IMR-90 (cell line): ENCODE data around the gene MFN2. TPM values are rescaled to one million over a fixed set of nuclear protein-coding genes. Genes with fewer than 3 reads are reported as not detected.

Experiments used
- ATAC-seq: fragments of 200-7000 bp; cut with Tn5 transposase; 2 replicates; pipeline ENCODE4 v1.9.1; 2020; ENCODE audit warnings: low read depth, mild to moderate bottlenecking, moderate library complexity
- BruUV-seq: library from RNA; stranded (reverse); fragments of 400-500 nt; replicated peaks from 2 replicates; lab custom pipeline; 2021; lab: Mats Ljungman, UMichigan
- CTCF ChIA-PET: fragments of 300-600 bp; formaldehyde crosslinking; extraction: SDS; loops from one replicate; lab custom pipeline; 2021; ENCODE audit warnings: antibody characterized with exemption; lab: Yijun Ruan, JAX
- POLR2A ChIA-PET: fragments of 300-600 bp; sonication (Branson Sonifier 250); formaldehyde crosslinking; loops from one replicate; lab custom pipeline; 2022; ENCODE audit warnings: antibody characterized with exemption; ENCODE audit not compliant: unreplicated experiment; lab: Charles Lee
- DNase-seq: peaks from one replicate; pipeline ENCODE4 v3.0.0; 2013
- H2AFZ ChIP-seq: replicated peaks from 2 replicates; pipeline ENCODE3; 2013; ENCODE audit warnings: low read length, mild to moderate bottlenecking; ENCODE audit not compliant: poor library complexity
- H2AK5ac ChIP-seq: 2 replicates; pipeline ENCODE4 v1.6.1; 2013; ENCODE audit warnings: low read depth, low read length, inconsistent platforms
- H2AK9ac ChIP-seq: replicated peaks from 2 replicates; pipeline ENCODE3; 2013; ENCODE audit warnings: mild to moderate bottlenecking, low read depth, low read length, moderate library complexity; ENCODE audit not compliant: poor library complexity
- H2BK120ac ChIP-seq: 2 replicates; pipeline ENCODE4 v1.6.1; 2013; ENCODE audit warnings: low read depth, low read length, inconsistent platforms
- H2BK15ac ChIP-seq: 3 replicates; pipeline ENCODE4 v1.6.1; 2013; ENCODE audit warnings: low read depth, low read length, inconsistent platforms
- H2BK20ac ChIP-seq: 2 replicates; pipeline ENCODE4 v1.6.1; 2013; ENCODE audit warnings: low read depth, mild to moderate bottlenecking, inconsistent platforms, low read length, moderate library complexity
- H2BK5ac ChIP-seq: 2 replicates; pipeline ENCODE4 v1.6.1; 2013; ENCODE audit warnings: mild to moderate bottlenecking, low read depth, low read length, inconsistent platforms; ENCODE audit not compliant: poor library complexity, severe bottlenecking
- H3K14ac ChIP-seq: replicated peaks from 2 replicates; pipeline ENCODE4 v1.6.1; 2013; ENCODE audit warnings: low read depth, low read length, inconsistent platforms
- H3K18ac ChIP-seq: 2 replicates; pipeline ENCODE4 v1.6.1; 2013; ENCODE audit warnings: low read depth, low read length, control low read depth
- H3K23ac ChIP-seq: 2 replicates; pipeline ENCODE4 v1.6.1; 2013; ENCODE audit warnings: low read depth, low read length, inconsistent platforms
- H3K27ac ChIP-seq: 2 replicates; pipeline ENCODE4 v1.5.1; 2013; ENCODE audit warnings: mild to moderate bottlenecking, control low read depth, low read length; ENCODE audit not compliant: insufficient read depth
- H3K27me3 ChIP-seq: 2 replicates; pipeline ENCODE4 v1.6.1; 2013; ENCODE audit warnings: low read length; ENCODE audit not compliant: control insufficient read depth, insufficient read depth
- H3K36me3 ChIP-seq: 2 replicates; pipeline ENCODE4 v1.6.1; 2013; ENCODE audit warnings: low read length, mixed read lengths; ENCODE audit not compliant: control insufficient read depth, insufficient read depth
- H3K4ac ChIP-seq: 2 replicates; pipeline ENCODE4 v1.6.1; 2013; ENCODE audit warnings: low read depth, low read length, inconsistent platforms
- H3K4me1 ChIP-seq: 2 replicates; pipeline ENCODE4 v1.6.1; 2013; ENCODE audit warnings: low read length, mixed read lengths; ENCODE audit not compliant: control insufficient read depth, insufficient read depth
- H3K4me2 ChIP-seq: 2 replicates; pipeline ENCODE4 v1.6.1; 2013; ENCODE audit warnings: low read depth, mild to moderate bottlenecking, control low read depth, low read length, moderate library complexity
- H3K4me3 ChIP-seq: 2 replicates; pipeline ENCODE4 v1.5.1; 2013; ENCODE audit warnings: low read depth, mild to moderate bottlenecking, control low read depth, low read length, moderate library complexity; ENCODE audit not compliant: insufficient read depth
- H3K56ac ChIP-seq: 2 replicates; pipeline ENCODE4 v1.6.1; 2013; ENCODE audit warnings: low read length, inconsistent platforms; ENCODE audit not compliant: insufficient read depth; ENCODE audit errors: extremely low read depth
- H3K79me1 ChIP-seq, 2 experiments: 2 replicates each; pipeline ENCODE4 v1.6.1; 2013; ENCODE audit warnings: low read length in 2 of 2, inconsistent platforms in 1 of 2, low read depth in 1 of 2
- H3K9ac ChIP-seq: 2 replicates; pipeline ENCODE4 v1.6.1; 2013; ENCODE audit warnings: low read depth, low read length, control low read depth
- H3K9me1 ChIP-seq: 2 replicates; pipeline ENCODE4 v1.6.1; 2013; ENCODE audit warnings: low read length, inconsistent platforms; ENCODE audit not compliant: insufficient read depth
- H3K9me3 ChIP-seq: 2 replicates; pipeline ENCODE4 v1.6.1; 2013; ENCODE audit warnings: low read length; ENCODE audit not compliant: control insufficient read depth, insufficient read depth
- H4K20me1 ChIP-seq: 2 replicates; pipeline ENCODE4 v1.6.1; 2013; ENCODE audit warnings: low read length, inconsistent platforms; ENCODE audit not compliant: insufficient read depth
- H4K5ac ChIP-seq: 2 replicates; pipeline ENCODE4 v1.6.1; 2013; ENCODE audit warnings: mild to moderate bottlenecking, low read depth, low read length, control low read depth
- H4K8ac ChIP-seq, 2 experiments: 2 replicates each; pipeline ENCODE4 v1.6.1; 2013; ENCODE audit warnings: low read depth in 2 of 2, low read length in 2 of 2, control low read depth in 1 of 2, inconsistent platforms in 1 of 2
- H4K91ac ChIP-seq: 2 replicates; pipeline ENCODE4 v1.6.1; 2013; ENCODE audit warnings: low read depth, low read length, inconsistent platforms; ENCODE audit not compliant: insufficient read depth
- FOS ChIP-seq: fragments of 150-350 bp; IDR thresholded peaks from 2 replicates; pipeline ENCODE4 v1.6.1; 2016; ENCODE audit warnings: low read depth, low read length
- MAFK ChIP-seq: IDR thresholded peaks from 2 replicates; pipeline ENCODE4 v1.6.1; 2012; ENCODE audit warnings: low read depth, low read length, improper control_type of control experiment
- NFE2L2 ChIP-seq: fragments of 150-350 bp; IDR thresholded peaks from 2 replicates; pipeline ENCODE4 v1.6.1; 2016; ENCODE audit warnings: low read depth, mild to moderate bottlenecking, low read length
- POLR2A ChIP-seq: IDR thresholded peaks from 2 replicates; pipeline ENCODE4 v1.6.1; 2012; ENCODE audit warnings: mild to moderate bottlenecking, low read depth, low read length
- RCOR1 ChIP-seq: IDR thresholded peaks from 2 replicates; pipeline ENCODE4 v1.6.1; 2012; ENCODE audit warnings: mild to moderate bottlenecking, low read length, improper control_type of control experiment; ENCODE audit not compliant: insufficient replicate concordance
- RFX5 ChIP-seq: IDR thresholded peaks from 2 replicates; pipeline ENCODE4 v1.8.0; 2012; ENCODE audit warnings: low read depth, mild to moderate bottlenecking, low read length, moderate library complexity
- SMC3 ChIP-seq: fragments of 150-350 bp; IDR thresholded peaks from 2 replicates; pipeline ENCODE4 v1.6.1; 2016; ENCODE audit warnings: low read depth, mild to moderate bottlenecking, antibody characterized with exemption, low read length, moderate library complexity
- WGBS, 2 experiments: methylation state at CpG; one replicate each; pipeline versions ENCODE4 v1.1.5 to v1.1.7; 2013; ENCODE audit warnings: missing lambda C conversion rate in 2 of 2; ENCODE audit not compliant: insufficient read length in 1 of 2; ENCODE audit errors: extremely low coverage in 2 of 2; 5-methylcytosine and 5-hydroxymethylcytosine counted together
- dilution Hi-C: fragments of 300-500 bp; cut with HindIII; formaldehyde crosslinking; loops from one replicate; pipeline ENCODE4 v1.14.3; 2018; ENCODE audit warnings: low sequenced_read_pairs; ENCODE audit not compliant: unreplicated experiment
- in situ Hi-C: fragments of 300-500 bp; cut with MboI; formaldehyde crosslinking; loops from 3 replicates; pipeline ENCODE4 v1.14.3; 2019; ENCODE audit warnings: low sequenced_read_pairs, inconsistent platforms, mixed read lengths
- intact Hi-C: fragments of 100-400 bp; cut with micrococcal nuclease; formaldehyde crosslinking; loops from 2 replicates; pipeline ENCODE4 v1.10.0; 2022
- polyA plus RNA-seq, 3 experiments: library from polyadenylated mRNA; depleted of rRNA; stranded (reverse); fragments of >200 nt; gene quantifications; 2 replicates each; pipeline ENCODE4 v1.2.3, GENCODE V29; 2012; ENCODE audit warnings: low replicate concordance in 1 of 3
- total RNA-seq: library from RNA; depleted of rRNA; stranded (reverse); fragments of >200 nt; gene quantifications from 2 replicates; pipeline ENCODE4 v1.2.3, GENCODE V29; 2012
- TF ChIP-seq, protein P1 (sequence below): fragments of 150-350 bp; IDR thresholded peaks from 2 replicates; pipeline ENCODE4 v1.6.1; 2017; ENCODE audit warnings: mild to moderate bottlenecking, antibody characterized with exemption, low read length, low read depth
- TF ChIP-seq, protein P2 (sequence below): conservative IDR thresholded peaks from 2 replicates; pipeline ENCODE4 v1.5.1; 2012; ENCODE audit warnings: mild to moderate bottlenecking, low read depth, low read length, improper control_type of control experiment
- TF ChIP-seq, protein P3 (sequence below): fragments of 150-350 bp; IDR thresholded peaks from 2 replicates; pipeline ENCODE4 v1.6.1; 2016; ENCODE audit warnings: low read depth, mild to moderate bottlenecking, low read length, moderate library complexity, borderline replicate concordance

Gene MFN2
- total and polyA plus RNA-seq, 2 of the 4 experiments (the other 2 are of a cell fraction): 52.8 to 84.2 TPM

DNA sequence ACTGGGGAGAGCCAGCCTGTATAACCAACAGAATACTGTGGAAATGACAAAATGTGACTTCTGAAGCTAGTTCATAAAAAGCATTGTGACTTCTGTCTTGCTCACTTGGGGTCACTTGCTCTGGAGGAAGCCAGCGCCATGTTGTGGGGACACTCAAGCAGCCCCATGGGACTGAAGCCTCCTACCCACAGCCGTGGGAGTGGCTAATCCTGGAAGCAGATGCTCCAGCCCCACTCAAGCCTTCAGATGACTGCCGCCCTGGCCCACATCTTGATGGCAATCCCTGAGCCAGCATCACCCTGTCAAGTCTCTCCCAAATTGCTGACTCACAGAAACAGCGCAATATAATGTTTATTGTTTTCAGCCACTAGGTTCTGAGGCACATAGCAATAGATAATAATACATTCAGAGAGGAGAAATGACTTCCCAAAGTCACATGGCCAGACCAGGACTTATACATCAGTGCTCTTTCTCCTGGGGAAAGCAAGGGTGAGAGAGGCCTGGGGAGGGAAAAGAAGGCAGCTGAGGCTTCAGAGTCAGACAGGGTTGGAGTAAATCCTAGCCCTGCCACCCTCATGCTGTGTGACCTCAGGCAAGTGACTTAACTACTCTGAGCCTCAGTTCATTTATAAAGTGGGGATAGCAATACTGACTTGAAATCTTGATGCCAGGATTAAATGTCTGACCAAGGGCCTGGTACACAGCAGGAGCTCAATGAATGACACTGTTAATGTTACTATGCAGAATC lies 77.9 kb downstream of the MFN2 start:
- CTCF ChIA-PET: no interaction called here
- Histone ChIP-seq H2BK5ac (no peak overlapping the region), H3K36me3 (no peaks in the 10 kb centered on the region), H4K20me1 (no peaks in the 10 kb centered on the region), H3K4me3 (no peak overlapping the region), H2AK5ac (no peak overlapping the region), H3K9me1 (no peaks in the 10 kb centered on the region), H3K23ac (no peak overlapping the region), H4K91ac (no peak overlapping the region), H2BK15ac (no peak overlapping the region), H3K79me1 (no peaks in the 10 kb centered on the region), H2AK9ac (no peak overlapping the region), H2BK120ac (no peak overlapping the region), H3K14ac (no peak overlapping the region), H3K4me2 (no peak overlapping the region), H3K27ac (no peak overlapping the region), H3K4ac (no peak overlapping the region), H4K8ac (no peak overlapping the region), H4K5ac (no peak overlapping the region), H3K18ac (no peak overlapping the region), H2BK20ac (no peak overlapping the region), H2AFZ (no peak overlapping the region), H3K56ac (no peak overlapping the region), H3K9ac (no peak overlapping the region), H3K27me3 (peaks cover 31% of the 10 kb centered on the region), H3K4me1 (0 out of 2 replicates have a peak, but pooled peaks cover 2% of the 10 kb centered on the region), H3K9me3 (peaks cover 12% of the 10 kb centered on the region)
- no peak for ATAC-seq
- no peak for DNase-seq
- POLR2A ChIA-PET: no interaction called here
- 80% methylated on average over 2 of the region's 4 CpGs; no CpG with 5 or more reads in 1 of the 2 experiments for WGBS, 2 experiments
- TF ChIP-seq RCOR1 (no peak), POLR2A (no peak), NFE2L2 (0 out of 2 replicates have a peak, but pooled peaks have one; percentile 14), MAFK (0 out of 2 replicates have a peak, but pooled peaks have one; percentile 35), FOS (no peak), RFX5 (no peak), SMC3 (no peak)
- TF ChIP-seq, protein P1, sequence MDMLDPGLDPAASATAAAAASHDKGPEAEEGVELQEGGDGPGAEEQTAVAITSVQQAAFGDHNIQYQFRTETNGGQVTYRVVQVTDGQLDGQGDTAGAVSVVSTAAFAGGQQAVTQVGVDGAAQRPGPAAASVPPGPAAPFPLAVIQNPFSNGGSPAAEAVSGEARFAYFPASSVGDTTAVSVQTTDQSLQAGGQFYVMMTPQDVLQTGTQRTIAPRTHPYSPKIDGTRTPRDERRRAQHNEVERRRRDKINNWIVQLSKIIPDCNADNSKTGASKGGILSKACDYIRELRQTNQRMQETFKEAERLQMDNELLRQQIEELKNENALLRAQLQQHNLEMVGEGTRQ: no peak
- TF ChIP-seq, protein P2, sequence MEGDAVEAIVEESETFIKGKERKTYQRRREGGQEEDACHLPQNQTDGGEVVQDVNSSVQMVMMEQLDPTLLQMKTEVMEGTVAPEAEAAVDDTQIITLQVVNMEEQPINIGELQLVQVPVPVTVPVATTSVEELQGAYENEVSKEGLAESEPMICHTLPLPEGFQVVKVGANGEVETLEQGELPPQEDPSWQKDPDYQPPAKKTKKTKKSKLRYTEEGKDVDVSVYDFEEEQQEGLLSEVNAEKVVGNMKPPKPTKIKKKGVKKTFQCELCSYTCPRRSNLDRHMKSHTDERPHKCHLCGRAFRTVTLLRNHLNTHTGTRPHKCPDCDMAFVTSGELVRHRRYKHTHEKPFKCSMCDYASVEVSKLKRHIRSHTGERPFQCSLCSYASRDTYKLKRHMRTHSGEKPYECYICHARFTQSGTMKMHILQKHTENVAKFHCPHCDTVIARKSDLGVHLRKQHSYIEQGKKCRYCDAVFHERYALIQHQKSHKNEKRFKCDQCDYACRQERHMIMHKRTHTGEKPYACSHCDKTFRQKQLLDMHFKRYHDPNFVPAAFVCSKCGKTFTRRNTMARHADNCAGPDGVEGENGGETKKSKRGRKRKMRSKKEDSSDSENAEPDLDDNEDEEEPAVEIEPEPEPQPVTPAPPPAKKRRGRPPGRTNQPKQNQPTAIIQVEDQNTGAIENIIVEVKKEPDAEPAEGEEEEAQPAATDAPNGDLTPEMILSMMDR: no peak
- TF ChIP-seq, protein P3, sequence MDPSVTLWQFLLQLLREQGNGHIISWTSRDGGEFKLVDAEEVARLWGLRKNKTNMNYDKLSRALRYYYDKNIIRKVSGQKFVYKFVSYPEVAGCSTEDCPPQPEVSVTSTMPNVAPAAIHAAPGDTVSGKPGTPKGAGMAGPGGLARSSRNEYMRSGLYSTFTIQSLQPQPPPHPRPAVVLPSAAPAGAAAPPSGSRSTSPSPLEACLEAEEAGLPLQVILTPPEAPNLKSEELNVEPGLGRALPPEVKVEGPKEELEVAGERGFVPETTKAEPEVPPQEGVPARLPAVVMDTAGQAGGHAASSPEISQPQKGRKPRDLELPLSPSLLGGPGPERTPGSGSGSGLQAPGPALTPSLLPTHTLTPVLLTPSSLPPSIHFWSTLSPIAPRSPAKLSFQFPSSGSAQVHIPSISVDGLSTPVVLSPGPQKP: no peak
- no TSS peak for BruUV-seq
- dilution Hi-C loops (no loop called here), in situ Hi-C loops (no loop called here), intact Hi-C loops (no loop called here)
